ENCODE measurements around the gene LRTM2.
A peak's percentile ranks its signal among the peaks of the same experiment; 100 is the strongest.

The LRTM2 gene

DNA sequence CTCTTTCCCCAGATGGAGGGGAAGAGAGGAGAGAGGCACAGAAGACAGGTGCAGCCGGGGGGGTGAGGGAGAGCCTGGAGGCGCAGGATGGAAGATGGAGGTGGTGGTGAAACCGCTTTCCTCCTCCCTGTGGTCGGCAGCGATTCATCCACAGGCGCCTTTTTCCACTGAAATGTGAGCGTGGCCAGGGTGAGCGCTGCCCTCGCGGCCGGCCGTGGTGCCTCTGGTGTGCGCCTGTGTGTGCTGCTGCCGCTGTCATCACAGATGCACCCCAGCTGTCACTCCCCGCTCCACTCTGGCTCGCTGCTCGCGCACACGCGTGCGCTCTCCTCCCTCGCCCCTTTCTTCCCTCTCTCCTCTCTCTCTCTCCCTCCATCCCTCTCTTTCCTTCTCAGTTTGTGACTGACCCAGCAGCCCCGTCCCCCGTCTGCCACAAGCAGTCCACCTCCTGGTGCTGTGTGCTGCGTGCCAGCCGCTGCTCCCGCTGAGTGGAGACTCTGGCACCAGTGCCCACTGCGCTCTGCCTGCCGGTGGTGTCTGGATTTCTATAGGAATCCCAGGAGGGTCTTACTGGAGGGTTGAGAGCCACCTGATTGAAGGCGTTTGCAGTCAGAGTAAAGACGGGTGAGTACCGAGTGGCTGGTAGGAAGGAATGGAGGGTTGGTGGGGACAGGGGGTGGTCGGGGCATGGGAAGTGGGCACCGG is at the start of gene LRTM2:
TSS of gene LRTM2 (plus strand) at position 375 of the 705 bp plus-strand sequence. CDS start 7,584 bp downstream, outside the sequence.
- no peak for DNase-seq (ENCODE audit: low read depth)

GRCh38 chr12:1773937-1774655 is 46.3 kb upstream of the LRTM2 start:
- no peak for DNase-seq (ENCODE audit: low read depth)

GRCh38 chr12:1776170-1776921 is 44.0 kb upstream of the LRTM2 start:
- DNase-seq (ENCODE audit: low read depth), result no peak

- no peak for DNase-seq (ENCODE audit: low read depth)
These were observed 42.6 kb upstream of the LRTM2 start for GRCh38 chr12:1777798-1778197.

GRCh38 chr12:1778911-1779310 is 41.5 kb upstream of the LRTM2 start:
- no peak for DNase-seq (ENCODE audit: low read depth)

DNA sequence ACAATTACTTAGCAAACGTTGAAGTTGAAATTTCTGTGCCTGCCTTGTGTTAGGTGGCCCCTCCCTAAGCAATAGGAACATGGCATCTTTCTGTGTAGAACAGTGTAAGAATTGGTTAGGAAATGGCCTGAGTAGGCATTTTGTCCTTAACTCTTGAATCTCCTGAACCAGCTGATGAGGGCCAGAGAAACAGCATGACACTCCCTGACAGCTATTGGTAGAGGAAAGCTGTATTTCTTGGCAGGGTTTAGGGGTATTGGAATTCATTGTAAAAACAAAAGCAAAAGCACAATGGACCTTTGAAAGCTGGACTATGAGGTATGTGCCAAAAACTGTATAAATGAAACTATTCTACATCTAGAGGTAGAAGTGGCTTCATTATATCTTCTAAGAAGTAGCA is 40.6 kb upstream of the LRTM2 start:
- DNase-seq (ENCODE audit: low read depth), result no peak

GRCh38 chr12:1781772-1782171 is 38.6 kb upstream of the LRTM2 start:
- no peak for DNase-seq (ENCODE audit: low read depth)

- DNase-seq (ENCODE audit: low read depth), result no peak
These were observed 38.1 kb upstream of the LRTM2 start for GRCh38 chr12:1782215-1782614.

DNA sequence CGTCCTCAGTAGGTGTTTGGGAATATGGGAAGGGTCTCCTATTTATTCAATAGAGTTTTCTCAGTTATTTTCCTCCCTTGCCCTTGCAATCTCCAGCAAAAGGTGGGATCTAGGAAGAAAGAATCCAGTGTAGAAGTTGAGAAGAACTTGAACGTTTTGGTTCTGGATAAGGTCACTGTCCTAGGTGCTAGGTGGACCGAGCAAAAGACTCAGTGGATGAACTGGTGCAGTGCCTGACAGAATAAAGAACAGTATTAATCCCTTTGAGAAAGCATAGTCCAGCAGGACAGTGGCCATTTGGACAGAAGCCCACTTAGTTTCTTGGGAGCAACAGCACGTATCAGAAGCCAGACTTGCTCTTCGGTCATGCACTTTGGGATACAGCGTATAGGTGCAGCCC is 32.7 kb upstream of the LRTM2 start:
- DNase-seq (ENCODE audit: low read depth), result no peak

DNA sequence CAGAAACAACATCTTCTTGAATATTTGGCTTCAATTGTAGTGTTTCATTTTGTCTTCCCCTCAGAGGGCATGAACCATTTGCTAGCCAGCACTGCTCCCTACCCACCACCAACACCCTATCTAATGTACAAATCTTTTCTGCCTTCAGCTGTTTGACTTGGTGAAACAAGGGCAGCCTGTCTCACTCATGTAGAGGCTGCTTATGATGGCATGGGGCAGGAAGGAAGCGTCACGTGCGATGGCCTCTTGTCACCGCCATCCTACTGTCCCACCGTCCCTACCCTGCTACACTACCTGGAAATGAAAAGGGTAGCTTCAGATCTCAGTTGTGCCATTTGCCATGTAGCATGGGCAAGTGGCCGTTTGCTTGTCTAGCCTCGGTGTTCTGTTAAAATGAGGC is 29.9 kb upstream of the LRTM2 start:
- DNase-seq (ENCODE audit: low read depth), result no peak

- peak; percentile 40 for DNase-seq (ENCODE audit: low read depth)
These were observed 29.1 kb upstream of the LRTM2 start for GRCh38 chr12:1791104-1791841.

- DNase-seq (ENCODE audit: low read depth), result no peak
These were observed 28.0 kb upstream of the LRTM2 start for GRCh38 chr12:1792406-1792805.

- no peak for DNase-seq (ENCODE audit: low read depth)
These were observed 26.7 kb upstream of the LRTM2 start for GRCh38 chr12:1793426-1794210.

- no peak for DNase-seq (ENCODE audit: low read depth)
These were observed 25.8 kb upstream of the LRTM2 start for GRCh38 chr12:1794440-1795090.

- DNase-seq (ENCODE audit: low read depth), result no peak
These were observed 25.1 kb upstream of the LRTM2 start for GRCh38 chr12:1795221-1795784.

GRCh38 chr12:1795785-1796514 is 24.4 kb upstream of the LRTM2 start:
- DNase-seq (ENCODE audit: low read depth), result peak; percentile 88

GRCh38 chr12:1796515-1797010 is 23.8 kb upstream of the LRTM2 start:
- DNase-seq (ENCODE audit: low read depth), result no peak

GRCh38 chr12:1797011-1797901 is 23.1 kb upstream of the LRTM2 start:
- no peak for DNase-seq (ENCODE audit: low read depth)

Measured in stimulated activated CD8-positive, alpha-beta memory T cell treated with anti-CD3 and anti-CD28 coated beads, Interleukin-12 subunit alpha, Interleukin-12 subunit beta, amount 100 ng/mL, for 4 hours (primary cell).